HCT116 (cell line): ENCODE measurements around the gene AKAP12. TPM values are rescaled to one million over a fixed set of nuclear protein-coding genes. Genes with fewer than 3 reads are reported as not detected.

Source experiments
- ATAC-seq: fragments of 200-7000 bp; cut with Tn5 transposase; 2 replicates; pipeline ENCODE4 v1.9.1; 2020; ENCODE audit warnings: mild to moderate bottlenecking, moderate library complexity
- BruUV-seq: library from RNA; stranded (reverse); fragments of 400-500 nt; replicated peaks from 2 replicates; lab custom pipeline; 2021; lab: Mats Ljungman, UMichigan
- CTCF ChIA-PET: fragments of 300-600 bp; sonication (Branson Sonifier 250); formaldehyde crosslinking; loops from one replicate; lab custom pipeline; 2021; ENCODE audit warnings: antibody characterized with exemption; lab: Charles Lee
- POLR2A ChIA-PET: fragments of 300-600, 350-600 bp; sonication (Branson Sonifier 250); formaldehyde crosslinking; loops from one replicate; lab custom pipeline; 2021; ENCODE audit warnings: antibody characterized with exemption; lab: Charles Lee
- RAD21 ChIA-PET, 2 experiments: fragments of 300-600 bp; sonication (Branson Sonifier 250); formaldehyde crosslinking; loops; one replicate each; lab custom pipeline; 2023; ENCODE audit warnings: low total read pairs in 2 of 2; ENCODE audit not compliant: uncharacterized antibody in 2 of 2, unreplicated experiment in 2 of 2, low non-redundant PET in 1 of 2; lab: Charles Lee
- DNase-seq: peaks from one replicate; pipeline ENCODE4 v3.0.0-alpha.2; 2010; ENCODE audit warnings: low read depth, low spot score
- H2AFZ ChIP-seq: fragments of 200-600 bp; shearing (Covaris generic), sonication (generic); 2 replicates; pipeline ENCODE4 v1.6.1; 2017; ENCODE audit warnings: low read depth, mixed run types, mixed read lengths, antibody characterized with exemption, low read length; ENCODE audit not compliant: poor library complexity, severe bottlenecking
- H3K27ac ChIP-seq: 2 replicates; pipeline ENCODE4 v1.5.1; 2012; ENCODE audit warnings: low read depth, low read length
- H3K27me3 ChIP-seq: fragments of 200-600 bp; sonication (generic); 2 replicates; pipeline ENCODE4 v1.6.1; 2016; ENCODE audit warnings: mixed run types, low read length, mixed read lengths; ENCODE audit not compliant: insufficient read depth
- H3K36me3 ChIP-seq, 2 experiments: fragments of 200-500 bp in 1 of 2; fragments of 200-600 bp in 1 of 2; sonication (Bioruptor generic) in 1 of 2; sonication (generic) in 1 of 2; 2 replicates each; pipeline versions ENCODE4 v1.5.1 to v1.6.1; 2014 to 2016; ENCODE audit warnings: low read length in 2 of 2, inconsistent platforms in 1 of 2, mixed read lengths in 1 of 2, mixed run types in 1 of 2; ENCODE audit not compliant: insufficient read depth in 2 of 2, control insufficient read depth in 1 of 2
- H3K4me1 ChIP-seq, 2 experiments: fragments of 200-600 bp in 1 of 2; sonication (generic) in 1 of 2; 2 replicates each; pipeline versions ENCODE4 v1.5.1 to v1.6.1; 2012 to 2017; ENCODE audit warnings: low read length in 2 of 2, inconsistent platforms in 1 of 2, mild to moderate bottlenecking in 1 of 2, mixed read lengths in 1 of 2, mixed run types in 1 of 2, moderate library complexity in 1 of 2; ENCODE audit not compliant: insufficient read depth in 2 of 2, control insufficient read depth in 1 of 2
- H3K4me2 ChIP-seq: fragments of 200-600 bp; sonication (generic); 2 replicates; pipeline ENCODE4 v1.6.1; 2017; ENCODE audit warnings: mixed run types, low read length, mixed read lengths
- H3K4me3 ChIP-seq, 2 experiments: fragments of 200-600 bp in 1 of 2; sonication (generic) in 1 of 2; replicated peaks in 1 of 2; 2 replicates each; pipeline ENCODE4 v1.5.1; 2011 to 2016; ENCODE audit warnings: low read length in 2 of 2, control low read depth in 1 of 2, low read depth in 1 of 2, mild to moderate bottlenecking in 1 of 2, mixed read lengths in 1 of 2, mixed run types in 1 of 2
- H3K79me2 ChIP-seq: fragments of 200-600 bp; sonication (generic); 2 replicates; pipeline ENCODE4 v1.6.1; 2017; ENCODE audit warnings: mild to moderate bottlenecking, mixed run types, low read length, moderate library complexity, mixed read lengths; ENCODE audit not compliant: insufficient read depth
- H3K9ac ChIP-seq: fragments of 200-600 bp; sonication (generic); 2 replicates; pipeline ENCODE4 v1.6.1; 2016; ENCODE audit warnings: low read length, mixed read lengths
- H3K9me2 ChIP-seq: fragments of 200-600 bp; sonication (generic), shearing (Covaris generic); 2 replicates; pipeline ENCODE4 v1.6.1; 2017; ENCODE audit warnings: mixed run types, mild to moderate bottlenecking, moderate library complexity; ENCODE audit not compliant: insufficient read depth
- H3K9me3 ChIP-seq, 2 experiments: fragments of 200-500 bp in 1 of 2; fragments of 200-600 bp in 1 of 2; sonication (Bioruptor generic) in 1 of 2; sonication (generic) in 1 of 2; 2 replicates each; pipeline ENCODE4 v1.6.1; 2014 to 2017; ENCODE audit warnings: low read length in 2 of 2, mixed read lengths in 2 of 2, inconsistent platforms in 1 of 2, low read depth in 1 of 2, mild to moderate bottlenecking in 1 of 2, mixed run types in 1 of 2, moderate library complexity in 1 of 2; ENCODE audit not compliant: control insufficient read depth in 1 of 2, insufficient read depth in 1 of 2
- H4K20me1 ChIP-seq: fragments of 200-600 bp; sonication (generic), shearing (Covaris generic); 2 replicates; pipeline ENCODE4 v1.6.1; 2017; ENCODE audit warnings: mixed run types, mild to moderate bottlenecking, moderate library complexity; ENCODE audit not compliant: insufficient read depth
- CBX3 ChIP-seq: IDR thresholded peaks from 2 replicates; pipeline ENCODE4 v1.6.1; 2012; ENCODE audit warnings: low read depth
- CEBPB ChIP-seq: IDR thresholded peaks from 2 replicates; pipeline ENCODE4 v1.6.1; 2012; ENCODE audit warnings: low read depth
- EGR1 ChIP-seq: IDR thresholded peaks from 2 replicates; pipeline ENCODE4 v1.6.1; 2012; ENCODE audit warnings: low read depth
- EZH2phosphoT487 ChIP-seq: fragments of 200-600 bp; IDR thresholded peaks from 2 replicates; pipeline ENCODE4 v1.6.1; 2018; ENCODE audit warnings: antibody characterized with exemption, borderline replicate concordance
- FOSL1 ChIP-seq: IDR thresholded peaks from 2 replicates; pipeline ENCODE4 v1.6.1; 2012; ENCODE audit warnings: low read depth
- JUND ChIP-seq: IDR thresholded peaks from 2 replicates; pipeline ENCODE4 v1.6.1; 2012
- POLR2AphosphoS5 ChIP-seq: IDR thresholded peaks from 2 replicates; pipeline ENCODE4 v1.6.1; 2011; ENCODE audit warnings: mild to moderate bottlenecking, low read depth, low read length, moderate library complexity
- SIN3A ChIP-seq: IDR thresholded peaks from 2 replicates; pipeline ENCODE4 v1.6.1; 2012; ENCODE audit warnings: low read depth
- SP1 ChIP-seq: IDR thresholded peaks from 2 replicates; pipeline ENCODE4 v1.6.1; 2012; ENCODE audit warnings: low read depth
- SRF ChIP-seq: IDR thresholded peaks from 2 replicates; pipeline ENCODE4 v1.6.1; 2012; ENCODE audit warnings: low read depth
- YY1 ChIP-seq: IDR thresholded peaks from 2 replicates; pipeline ENCODE4 v1.6.1; 2011; ENCODE audit warnings: low read length, low read depth, moderate library complexity, mild to moderate bottlenecking; ENCODE audit not compliant: insufficient replicate concordance; ENCODE audit errors: extremely low read depth
- ZNF274 ChIP-seq: fragments of 200-500 bp; sonication (Bioruptor generic); IDR thresholded peaks from 2 replicates; pipeline ENCODE4 v1.6.1; 2014; ENCODE audit warnings: mild to moderate bottlenecking, low read depth, low read length, inconsistent platforms
- intact Hi-C: fragments of 100-400 bp; cut with micrococcal nuclease; formaldehyde crosslinking; loops from 2 replicates; pipeline ENCODE4 v1.10.0; 2022
- total RNA-seq: library from RNA; stranded (reverse); gene quantifications from one replicate; pipeline ENCODE4 v1.2.1, GENCODE V29; 2021; ENCODE audit not compliant: unreplicated experiment
- TF ChIP-seq, protein P1 (sequence below): IDR thresholded peaks from 2 replicates; pipeline ENCODE4 v1.6.1; 2012
- TF ChIP-seq, protein P2 (sequence below): IDR thresholded peaks from 2 replicates; pipeline ENCODE4 v1.6.1; 2012; ENCODE audit warnings: low read depth
- TF ChIP-seq, protein P3 (sequence below): IDR thresholded peaks from 2 replicates; pipeline ENCODE4 v1.6.1; 2011; ENCODE audit warnings: mild to moderate bottlenecking, low read length, moderate library complexity; ENCODE audit not compliant: insufficient replicate concordance; ENCODE audit errors: extremely low read depth

Gene AKAP12
- total RNA-seq, 1 experiment from 2014 or later = 1,220 TPM

DNA sequence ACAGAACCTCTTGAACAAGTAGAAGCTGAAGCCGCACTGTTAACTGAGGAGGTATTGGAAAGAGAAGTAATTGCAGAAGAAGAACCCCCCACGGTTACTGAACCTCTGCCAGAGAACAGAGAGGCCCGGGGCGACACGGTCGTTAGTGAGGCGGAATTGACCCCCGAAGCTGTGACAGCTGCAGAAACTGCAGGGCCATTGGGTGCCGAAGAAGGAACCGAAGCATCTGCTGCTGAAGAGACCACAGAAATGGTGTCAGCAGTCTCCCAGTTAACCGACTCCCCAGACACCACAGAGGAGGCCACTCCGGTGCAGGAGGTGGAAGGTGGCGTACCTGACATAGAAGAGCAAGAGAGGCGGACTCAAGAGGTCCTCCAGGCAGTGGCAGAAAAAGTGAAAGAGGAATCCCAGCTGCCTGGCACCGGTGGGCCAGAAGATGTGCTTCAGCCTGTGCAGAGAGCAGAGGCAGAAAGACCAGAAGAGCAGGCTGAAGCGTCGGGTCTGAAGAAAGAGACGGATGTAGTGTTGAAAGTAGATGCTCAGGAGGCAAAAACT, 111.5 kb downstream of the AKAP12 start:
- intact Hi-C loops = no loop called here
- POLR2A ChIA-PET = no interaction called here
- Histone ChIP-seq H3K9me3 (no peaks in the 10 kb centered on the region), H3K9ac (no peak overlapping the region), H3K79me2 (peaks cover 87% of the 10 kb centered on the region), H2AFZ (no peak overlapping the region), H3K9me2 (no peaks in the 10 kb centered on the region), H3K4me2 (no peak overlapping the region), H3K36me3 (peaks cover 35 to 81% of the 10 kb centered on the region in 2 experiments), H4K20me1 (peaks cover 66% of the 10 kb centered on the region), H3K4me3 (no peak overlapping the region), H3K27me3 (no peaks in the 10 kb centered on the region), H3K27ac (no peak overlapping the region), H3K4me1 (peaks cover 0 to 17% of the 10 kb centered on the region in 2 experiments; a peak in 1 of 4 replicates)
- no TSS peak for BruUV-seq
- CTCF ChIA-PET = no interaction called here
- TF ChIP-seq SRF (no peak), CBX3 (no peak), CEBPB (no peak), FOSL1 (no peak), SP1 (no peak), JUND (no peak), POLR2AphosphoS5 (no peak; the same call in 1 of the 2 replicates), EZH2phosphoT487 (no peak), SIN3A (no peak), EGR1 (no peak), ZNF274 (no peak), YY1 (no peak)
- TF ChIP-seq, protein P1, sequence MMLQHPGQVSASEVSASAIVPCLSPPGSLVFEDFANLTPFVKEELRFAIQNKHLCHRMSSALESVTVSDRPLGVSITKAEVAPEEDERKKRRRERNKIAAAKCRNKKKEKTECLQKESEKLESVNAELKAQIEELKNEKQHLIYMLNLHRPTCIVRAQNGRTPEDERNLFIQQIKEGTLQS = no peak
- TF ChIP-seq, protein P2, sequence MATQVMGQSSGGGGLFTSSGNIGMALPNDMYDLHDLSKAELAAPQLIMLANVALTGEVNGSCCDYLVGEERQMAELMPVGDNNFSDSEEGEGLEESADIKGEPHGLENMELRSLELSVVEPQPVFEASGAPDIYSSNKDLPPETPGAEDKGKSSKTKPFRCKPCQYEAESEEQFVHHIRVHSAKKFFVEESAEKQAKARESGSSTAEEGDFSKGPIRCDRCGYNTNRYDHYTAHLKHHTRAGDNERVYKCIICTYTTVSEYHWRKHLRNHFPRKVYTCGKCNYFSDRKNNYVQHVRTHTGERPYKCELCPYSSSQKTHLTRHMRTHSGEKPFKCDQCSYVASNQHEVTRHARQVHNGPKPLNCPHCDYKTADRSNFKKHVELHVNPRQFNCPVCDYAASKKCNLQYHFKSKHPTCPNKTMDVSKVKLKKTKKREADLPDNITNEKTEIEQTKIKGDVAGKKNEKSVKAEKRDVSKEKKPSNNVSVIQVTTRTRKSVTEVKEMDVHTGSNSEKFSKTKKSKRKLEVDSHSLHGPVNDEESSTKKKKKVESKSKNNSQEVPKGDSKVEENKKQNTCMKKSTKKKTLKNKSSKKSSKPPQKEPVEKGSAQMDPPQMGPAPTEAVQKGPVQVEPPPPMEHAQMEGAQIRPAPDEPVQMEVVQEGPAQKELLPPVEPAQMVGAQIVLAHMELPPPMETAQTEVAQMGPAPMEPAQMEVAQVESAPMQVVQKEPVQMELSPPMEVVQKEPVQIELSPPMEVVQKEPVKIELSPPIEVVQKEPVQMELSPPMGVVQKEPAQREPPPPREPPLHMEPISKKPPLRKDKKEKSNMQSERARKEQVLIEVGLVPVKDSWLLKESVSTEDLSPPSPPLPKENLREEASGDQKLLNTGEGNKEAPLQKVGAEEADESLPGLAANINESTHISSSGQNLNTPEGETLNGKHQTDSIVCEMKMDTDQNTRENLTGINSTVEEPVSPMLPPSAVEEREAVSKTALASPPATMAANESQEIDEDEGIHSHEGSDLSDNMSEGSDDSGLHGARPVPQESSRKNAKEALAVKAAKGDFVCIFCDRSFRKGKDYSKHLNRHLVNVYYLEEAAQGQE = no peak
- TF ChIP-seq, protein P3, sequence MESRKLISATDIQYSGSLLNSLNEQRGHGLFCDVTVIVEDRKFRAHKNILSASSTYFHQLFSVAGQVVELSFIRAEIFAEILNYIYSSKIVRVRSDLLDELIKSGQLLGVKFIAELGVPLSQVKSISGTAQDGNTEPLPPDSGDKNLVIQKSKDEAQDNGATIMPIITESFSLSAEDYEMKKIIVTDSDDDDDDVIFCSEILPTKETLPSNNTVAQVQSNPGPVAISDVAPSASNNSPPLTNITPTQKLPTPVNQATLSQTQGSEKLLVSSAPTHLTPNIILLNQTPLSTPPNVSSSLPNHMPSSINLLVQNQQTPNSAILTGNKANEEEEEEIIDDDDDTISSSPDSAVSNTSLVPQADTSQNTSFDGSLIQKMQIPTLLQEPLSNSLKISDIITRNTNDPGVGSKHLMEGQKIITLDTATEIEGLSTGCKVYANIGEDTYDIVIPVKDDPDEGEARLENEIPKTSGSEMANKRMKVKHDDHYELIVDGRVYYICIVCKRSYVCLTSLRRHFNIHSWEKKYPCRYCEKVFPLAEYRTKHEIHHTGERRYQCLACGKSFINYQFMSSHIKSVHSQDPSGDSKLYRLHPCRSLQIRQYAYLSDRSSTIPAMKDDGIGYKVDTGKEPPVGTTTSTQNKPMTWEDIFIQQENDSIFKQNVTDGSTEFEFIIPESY = no peak
- DNase-seq (no peak), ATAC-seq (no peak)
- RAD21 ChIA-PET = no interaction called here
